Hepatocyte (in vitro differentiated cells): ENCODE results near the gene EARS2. TPM values are rescaled to one million over a fixed set of nuclear protein-coding genes. Genes with fewer than 3 reads are reported as not detected.

ENCODE experiments used
- DNase-seq: peaks from one replicate; pipeline ENCODE4 v3.0.0-alpha.2; 2016; ENCODE audit warnings: low spot score
- H2AFZ ChIP-seq: fragments of 200-600 bp; sonication (generic); 2 replicates; pipeline ENCODE4 v1.6.0; 2016; ENCODE audit warnings: antibody characterized with exemption, mild to moderate bottlenecking
- H3K27ac ChIP-seq: fragments of 200-600 bp; sonication (generic); 2 replicates; pipeline ENCODE4 v1.5.1; 2016; ENCODE audit warnings: mild to moderate bottlenecking
- H3K27me3 ChIP-seq: fragments of 200-600 bp; sonication (generic); 2 replicates; pipeline ENCODE4 v1.6.1; 2016
- H3K36me3 ChIP-seq: fragments of 200-600 bp; sonication (generic); replicated peaks from 2 replicates; pipeline ENCODE4 v1.5.1; 2016; ENCODE audit warnings: low read depth; ENCODE audit not compliant: insufficient read depth
- H3K4me1 ChIP-seq: fragments of 200-600 bp; sonication (generic); 2 replicates; pipeline ENCODE4 v1.5.1; 2016; ENCODE audit warnings: mild to moderate bottlenecking, moderate library complexity; ENCODE audit not compliant: insufficient read depth
- H3K4me2 ChIP-seq: fragments of 200-600 bp; sonication (generic); 2 replicates; pipeline ENCODE4 v1.6.0; 2016
- H3K4me3 ChIP-seq: fragments of 200-600 bp; sonication (generic); 2 replicates; pipeline ENCODE4 v1.5.1; 2016; ENCODE audit warnings: mild to moderate bottlenecking
- H3K79me2 ChIP-seq: fragments of 200-600 bp; sonication (generic); 2 replicates; pipeline ENCODE4 v1.6.0; 2017; ENCODE audit warnings: mild to moderate bottlenecking
- H3K9me2 ChIP-seq: fragments of 200-600 bp; sonication (generic); replicated peaks from 2 replicates; pipeline ENCODE4 v1.6.0; 2017; ENCODE audit warnings: mild to moderate bottlenecking; ENCODE audit not compliant: insufficient read depth
- H3K9me3 ChIP-seq: fragments of 200-600 bp; sonication (generic); 2 replicates; pipeline ENCODE4 v1.5.1; 2016; ENCODE audit warnings: low read depth, mild to moderate bottlenecking
- H4K20me1 ChIP-seq: fragments of 200-600 bp; sonication (generic); 2 replicates; pipeline ENCODE4 v1.6.0; 2016; ENCODE audit warnings: mild to moderate bottlenecking; ENCODE audit not compliant: insufficient read depth, poor library complexity, severe bottlenecking
- CTCF ChIP-seq: fragments of 200-600 bp; sonication (generic); IDR thresholded peaks from 2 replicates; pipeline ENCODE4 v1.5.1; 2016; ENCODE audit warnings: antibody characterized with exemption, mild to moderate bottlenecking; ENCODE audit not compliant: poor library complexity
- EZH2 ChIP-seq: fragments of 200-600 bp; sonication (generic); IDR thresholded peaks from 2 replicates; pipeline ENCODE4 v1.6.1; 2016; ENCODE audit warnings: antibody characterized with exemption, mild to moderate bottlenecking, borderline replicate concordance
- EZH2phosphoT487 ChIP-seq: fragments of 200-600 bp; sonication (generic); IDR thresholded peaks from one replicate; pipeline ENCODE4 v1.6.1; 2018; ENCODE audit warnings: antibody characterized with exemption, mild to moderate bottlenecking, low read depth, moderate library complexity; ENCODE audit not compliant: unreplicated experiment, severe bottlenecking
- WGBS: methylation state at CpG from one replicate; pipeline ENCODE4 v1.1.6; 2016; ENCODE audit warnings: low lambda C conversion rate; ENCODE audit errors: missing lambda C conversion rate; 5-methylcytosine and 5-hydroxymethylcytosine counted together
- polyA plus RNA-seq: library from polyadenylated mRNA; unstranded; fragments of >200 nt; fragmentation: Nextera tagmentation; extraction: Ambion mirVana; gene quantifications from 2 replicates; pipeline ENCODE4 v1.2.1, GENCODE V29; 2016
- total RNA-seq: library from RNA; depleted of rRNA; stranded (reverse); fragments of >200 nt; gene quantifications from 2 replicates; pipeline ENCODE4 v1.2.3, GENCODE V29; 2014

The EARS2 gene
- total and polyA plus RNA-seq, 2 experiments from 2014 or later = 25.2 to 26.5 TPM

GRCh38 chr16:23495671-23496070 is 61.5 kb downstream of the EARS2 start:
- no peak for TF ChIP-seq EZH2
- TF ChIP-seq CTCF = no peak
- no peak for TF ChIP-seq EZH2phosphoT487
- 97% methylated on average over 4 of the region's 4 CpGs for WGBS
- peak overlapping the region; percentile 23 for H3K27ac ChIP-seq
- peaks cover 8% of the 10 kb centered on the region for H3K4me1 ChIP-seq
- peaks cover 3% of the 10 kb centered on the region for H4K20me1 ChIP-seq
- DNase-seq = no peak
- no peaks in the 10 kb centered on the region for H3K9me3 ChIP-seq
- H3K27me3 ChIP-seq = no peaks in the 10 kb centered on the region
- no peak overlapping the region for H2AFZ ChIP-seq
- H3K79me2 ChIP-seq = peaks cover 54% of the 10 kb centered on the region
- H3K9me2 ChIP-seq = no peaks in the 10 kb centered on the region
- H3K36me3 ChIP-seq = no peaks in the 10 kb centered on the region
- H3K4me3 ChIP-seq = no peak overlapping the region
- no peak overlapping the region for H3K4me2 ChIP-seq

- Histone ChIP-seq H3K9me3 (no peaks in the 10 kb centered on the region), H3K4me2 (no peak overlapping the region), H3K4me1 (peaks cover 8% of the 10 kb centered on the region), H3K9me2 (no peaks in the 10 kb centered on the region), H3K27me3 (no peaks in the 10 kb centered on the region), H3K36me3 (no peaks in the 10 kb centered on the region), H2AFZ (no peak overlapping the region), H3K27ac (no peak overlapping the region), H4K20me1 (no peaks in the 10 kb centered on the region), H3K4me3 (no peak overlapping the region), H3K79me2 (peaks cover 39% of the 10 kb centered on the region)
- TF ChIP-seq CTCF (no peak), EZH2phosphoT487 (no peak), EZH2 (no peak)
- no peak for DNase-seq
- WGBS = 98% methylated on average over 7 of the region's 11 CpGs
These were observed 63.0 kb downstream of the EARS2 start for GRCh38 chr16:23494188-23494587.

- H3K27ac ChIP-seq = no peak overlapping the region
- DNase-seq = no peak
- no peaks in the 10 kb centered on the region for H4K20me1 ChIP-seq
- H3K4me2 ChIP-seq = no peak overlapping the region
- TF ChIP-seq CTCF = no peak
- no peak for TF ChIP-seq EZH2phosphoT487
- TF ChIP-seq EZH2 = no peak
- H2AFZ ChIP-seq = no peak overlapping the region
- H3K36me3 ChIP-seq = no peaks in the 10 kb centered on the region
- no peak overlapping the region for H3K4me3 ChIP-seq
- peaks cover 4% of the 10 kb centered on the region for H3K4me1 ChIP-seq
- no peaks in the 10 kb centered on the region for H3K9me3 ChIP-seq
- 95% methylated on average over 12 of the region's 14 CpGs for WGBS
- no peaks in the 10 kb centered on the region for H3K9me2 ChIP-seq
- no peaks in the 10 kb centered on the region for H3K27me3 ChIP-seq
- H3K79me2 ChIP-seq = peaks cover 22% of the 10 kb centered on the region
These were observed 65.4 kb downstream of the EARS2 start for GRCh38 chr16:23491490-23492391.
